Ishikawa (cell line): Measurements from ENCODE around the gene FOXP1.

Experiments
- CEBPB ChIP-seq: IDR thresholded peaks from 2 replicates; pipeline ENCODE4 v1.6.1; 2012
- CREB1 ChIP-seq: IDR thresholded peaks from 2 replicates; pipeline ENCODE4 v1.6.1; 2012; ENCODE audit warnings: low read depth
- EGR1 ChIP-seq: IDR thresholded peaks from 2 replicates; pipeline ENCODE4 v1.6.1; 2012
- EP300 ChIP-seq: IDR thresholded peaks from 2 replicates; pipeline ENCODE4 v1.6.1; 2012; ENCODE audit warnings: borderline replicate concordance
- FOXM1 ChIP-seq: IDR thresholded peaks from 2 replicates; pipeline ENCODE4 v1.6.1; 2012; ENCODE audit warnings: low read depth, borderline replicate concordance
- NFIC ChIP-seq: IDR thresholded peaks from 2 replicates; pipeline ENCODE4 v1.6.1; 2012
- RAD21 ChIP-seq: IDR thresholded peaks from 2 replicates; pipeline ENCODE4 v1.6.1; 2012; ENCODE audit warnings: low read depth
- TAF1 ChIP-seq: IDR thresholded peaks from 2 replicates; pipeline ENCODE4 v1.6.1; 2012; ENCODE audit warnings: low read depth, mild to moderate bottlenecking
- TCF12 ChIP-seq: IDR thresholded peaks from 2 replicates; pipeline ENCODE4 v1.6.1; 2012; ENCODE audit warnings: low read depth
- TEAD4 ChIP-seq: IDR thresholded peaks from 2 replicates; pipeline ENCODE4 v1.6.1; 2012
- USF1 ChIP-seq: IDR thresholded peaks from 2 replicates; pipeline ENCODE4 v1.6.1; 2012
- YY1 ChIP-seq: IDR thresholded peaks from 2 replicates; pipeline ENCODE4 v1.6.1; 2012; ENCODE audit warnings: low read depth
- ZBTB7A ChIP-seq: IDR thresholded peaks from 2 replicates; pipeline ENCODE4 v1.6.1; 2012; ENCODE audit warnings: low read depth
- TF ChIP-seq, protein P1 (sequence below): IDR thresholded peaks from 2 replicates; pipeline ENCODE4 v1.6.1; 2012; ENCODE audit warnings: low read depth, mild to moderate bottlenecking
- TF ChIP-seq, protein P2 (sequence below): IDR thresholded peaks from 2 replicates; pipeline ENCODE4 v1.6.1; 2012

The FOXP1 gene

GRCh38 chr3:71456826-71457225, 126.7 kb downstream of the FOXP1 start:
- TF ChIP-seq RAD21 (no peak), ZBTB7A (no peak)

DNA sequence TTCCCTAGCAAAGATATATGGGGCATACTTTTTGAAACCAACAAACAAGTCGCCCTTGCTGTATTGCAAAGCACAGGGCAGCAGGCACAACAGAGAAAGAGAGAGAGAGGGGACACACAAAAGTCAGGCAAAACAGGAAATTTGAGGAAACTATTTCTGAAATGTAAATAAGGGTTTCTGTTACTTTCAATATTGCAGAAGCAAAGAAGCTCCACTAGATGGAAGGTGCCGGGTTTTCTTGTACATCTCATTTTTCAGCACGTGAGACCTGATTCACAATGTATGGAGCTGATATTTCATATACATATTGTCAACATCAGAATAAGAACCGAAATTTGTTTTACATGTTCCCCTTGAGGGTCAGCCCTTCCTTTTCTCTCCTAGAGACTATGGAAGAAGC, 127.4 kb downstream of the FOXP1 start:
- TF ChIP-seq RAD21, result no peak
- no peak for TF ChIP-seq NFIC
- TF ChIP-seq ZBTB7A, result no peak
- TF ChIP-seq YY1, result no peak
- TF ChIP-seq, protein P1, sequence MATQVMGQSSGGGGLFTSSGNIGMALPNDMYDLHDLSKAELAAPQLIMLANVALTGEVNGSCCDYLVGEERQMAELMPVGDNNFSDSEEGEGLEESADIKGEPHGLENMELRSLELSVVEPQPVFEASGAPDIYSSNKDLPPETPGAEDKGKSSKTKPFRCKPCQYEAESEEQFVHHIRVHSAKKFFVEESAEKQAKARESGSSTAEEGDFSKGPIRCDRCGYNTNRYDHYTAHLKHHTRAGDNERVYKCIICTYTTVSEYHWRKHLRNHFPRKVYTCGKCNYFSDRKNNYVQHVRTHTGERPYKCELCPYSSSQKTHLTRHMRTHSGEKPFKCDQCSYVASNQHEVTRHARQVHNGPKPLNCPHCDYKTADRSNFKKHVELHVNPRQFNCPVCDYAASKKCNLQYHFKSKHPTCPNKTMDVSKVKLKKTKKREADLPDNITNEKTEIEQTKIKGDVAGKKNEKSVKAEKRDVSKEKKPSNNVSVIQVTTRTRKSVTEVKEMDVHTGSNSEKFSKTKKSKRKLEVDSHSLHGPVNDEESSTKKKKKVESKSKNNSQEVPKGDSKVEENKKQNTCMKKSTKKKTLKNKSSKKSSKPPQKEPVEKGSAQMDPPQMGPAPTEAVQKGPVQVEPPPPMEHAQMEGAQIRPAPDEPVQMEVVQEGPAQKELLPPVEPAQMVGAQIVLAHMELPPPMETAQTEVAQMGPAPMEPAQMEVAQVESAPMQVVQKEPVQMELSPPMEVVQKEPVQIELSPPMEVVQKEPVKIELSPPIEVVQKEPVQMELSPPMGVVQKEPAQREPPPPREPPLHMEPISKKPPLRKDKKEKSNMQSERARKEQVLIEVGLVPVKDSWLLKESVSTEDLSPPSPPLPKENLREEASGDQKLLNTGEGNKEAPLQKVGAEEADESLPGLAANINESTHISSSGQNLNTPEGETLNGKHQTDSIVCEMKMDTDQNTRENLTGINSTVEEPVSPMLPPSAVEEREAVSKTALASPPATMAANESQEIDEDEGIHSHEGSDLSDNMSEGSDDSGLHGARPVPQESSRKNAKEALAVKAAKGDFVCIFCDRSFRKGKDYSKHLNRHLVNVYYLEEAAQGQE, result no peak
- no peak for TF ChIP-seq TCF12
- no peak for TF ChIP-seq TEAD4
- no peak for TF ChIP-seq EGR1
- TF ChIP-seq, protein P2, sequence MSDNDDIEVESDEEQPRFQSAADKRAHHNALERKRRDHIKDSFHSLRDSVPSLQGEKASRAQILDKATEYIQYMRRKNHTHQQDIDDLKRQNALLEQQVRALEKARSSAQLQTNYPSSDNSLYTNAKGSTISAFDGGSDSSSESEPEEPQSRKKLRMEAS, result no peak

DNA sequence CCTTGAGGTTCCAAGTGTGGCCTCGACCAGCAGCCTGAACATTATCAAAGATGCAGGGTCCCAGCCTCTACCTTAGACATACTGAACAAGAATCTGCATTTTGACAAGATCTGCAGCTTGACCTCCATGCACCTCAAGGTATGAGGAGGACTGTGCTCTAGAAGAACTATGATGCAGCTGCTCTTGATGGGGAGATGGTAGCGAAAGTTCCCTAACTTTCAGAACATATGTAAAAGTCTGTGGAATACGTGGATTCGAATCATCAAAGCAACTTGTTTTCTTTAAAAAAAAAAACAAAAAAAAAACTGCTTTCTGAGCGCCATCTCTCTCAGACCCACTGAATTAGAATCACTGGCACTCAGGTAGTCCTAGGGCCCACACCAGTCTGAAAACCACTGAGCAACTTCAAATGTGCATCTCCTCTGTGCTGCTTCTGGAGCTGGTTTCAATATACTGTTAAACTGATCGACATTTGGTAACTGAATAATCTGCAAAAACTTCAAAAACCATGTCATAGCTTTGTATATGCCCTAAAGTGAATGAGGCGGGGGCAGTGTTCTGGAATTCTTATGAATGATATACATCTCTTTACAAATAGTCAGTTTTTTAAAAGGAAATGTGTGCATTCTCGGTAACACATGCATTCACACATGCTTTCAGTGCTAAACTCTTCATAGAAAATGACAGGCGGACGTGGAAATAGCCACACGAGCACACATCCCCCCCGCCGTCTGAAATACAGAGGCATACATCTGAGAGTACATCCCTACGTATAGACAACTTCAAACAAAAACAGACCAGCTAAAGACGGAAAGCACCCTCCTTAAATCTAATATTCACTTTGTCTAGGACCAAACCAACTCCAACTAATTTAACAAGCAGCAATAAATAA, 128.8 kb downstream of the FOXP1 start:
- TF ChIP-seq, protein P2, result no peak
- TF ChIP-seq EP300 (no peak), EGR1 (no peak), RAD21 (no peak)
- TF ChIP-seq, protein P1, result no peak

- TF ChIP-seq TAF1, result no peak
- TF ChIP-seq TEAD4, result no peak
- TF ChIP-seq TCF12, result no peak
- no peak for TF ChIP-seq YY1
- no peak for TF ChIP-seq CEBPB
- no peak for TF ChIP-seq NFIC
- TF ChIP-seq EP300, result no peak
- TF ChIP-seq CREB1, result no peak
- TF ChIP-seq, protein P2, result no peak
- TF ChIP-seq RAD21, result no peak
- TF ChIP-seq, protein P1, result no peak
- TF ChIP-seq FOXM1, result no peak
- no peak for TF ChIP-seq EGR1
- no peak for TF ChIP-seq USF1
- no peak for TF ChIP-seq ZBTB7A
Observed at GRCh38 chr3:71453822-71454511, 129.6 kb downstream of the FOXP1 start.
